ENCODE results near the gene TSPAN4.

DNA sequence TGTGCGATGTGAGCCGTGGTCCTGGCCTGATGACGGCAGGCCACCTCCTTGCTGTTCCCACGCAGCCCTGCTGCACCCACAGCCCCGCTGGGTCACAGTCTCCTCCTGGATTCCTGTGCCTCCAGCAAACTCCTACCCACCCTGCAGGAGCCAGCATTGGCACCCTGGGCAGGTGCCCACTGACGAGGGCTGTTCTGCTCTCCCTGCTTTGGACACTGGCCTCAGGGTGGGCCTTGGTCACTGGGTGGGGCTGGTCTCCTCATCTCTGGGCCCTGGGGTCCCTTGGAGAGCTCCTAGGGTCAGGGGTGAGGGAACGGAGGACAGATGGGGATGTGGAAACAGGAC lies 12.7 kb downstream of the TSPAN4 start:
- TF ChIP-seq POLR2AphosphoS5 (IDR thresholded peaks at IDR 0.05; ENCODE audit: low read depth), result no peak
- no peak for TF ChIP-seq CTCF (IDR thresholded peaks at IDR 0.05; ENCODE audit: insufficient read depth, low read length)
- TF ChIP-seq SPI1 (IDR thresholded peaks at IDR 0.05; ENCODE audit: borderline replicate concordance, low read depth), result no peak
